Glutamatergic neuron (in vitro differentiated cells): ENCODE results near the gene ABCD1. TPM values are rescaled to one million over a fixed set of nuclear protein-coding genes. Genes with fewer than 3 reads are reported as not detected.
A peak's percentile ranks its signal among the peaks of the same experiment; 100 is the strongest.

Source experiments
- DNase-seq: peaks from one replicate; pipeline ENCODE4 v3.0.0; 2022
- H3K27ac Mint-ChIP-seq: one replicate; pipeline ENCODE4 v1.8.0; 2020; ENCODE audit warnings: mild to moderate bottlenecking, mixed read lengths, inconsistent platforms; ENCODE audit not compliant: unreplicated experiment
- H3K27me3 Mint-ChIP-seq: one replicate; pipeline ENCODE4 v1.8.0; 2020; ENCODE audit warnings: mild to moderate bottlenecking, moderate library complexity, mixed read lengths, inconsistent platforms; ENCODE audit not compliant: unreplicated experiment
- H3K36me3 Mint-ChIP-seq: one replicate; pipeline ENCODE4 v1.8.0; 2020; ENCODE audit warnings: mild to moderate bottlenecking, mixed read lengths, inconsistent platforms; ENCODE audit not compliant: unreplicated experiment
- H3K4me1 Mint-ChIP-seq: one replicate; pipeline ENCODE4 v1.8.0; 2020; ENCODE audit warnings: mild to moderate bottlenecking, low read depth, mixed read lengths, inconsistent platforms; ENCODE audit not compliant: unreplicated experiment
- H3K4me3 Mint-ChIP-seq: one replicate; pipeline ENCODE4 v1.8.0; 2020; ENCODE audit warnings: mild to moderate bottlenecking, mixed read lengths, inconsistent platforms; ENCODE audit not compliant: unreplicated experiment
- H3K9me3 Mint-ChIP-seq: one replicate; pipeline ENCODE4 v1.8.0; 2020; ENCODE audit warnings: mild to moderate bottlenecking, moderate library complexity, mixed read lengths, inconsistent platforms; ENCODE audit not compliant: unreplicated experiment
- CTCF ChIP-seq: fragments of 200-600 bp; sonication (generic); IDR thresholded peaks from one replicate; pipeline ENCODE4 v1.5.0; 2021; ENCODE audit not compliant: partially characterized antibody, unreplicated experiment
- total RNA-seq: library from RNA; stranded (reverse); fragmentation: NEBNext Ultra II Directional; extraction: Animal tissue kit (Norgen Biotek cat#: 25700); gene quantifications from one replicate; pipeline ENCODE4 v1.2.1, GENCODE V29; 2021; ENCODE audit not compliant: unreplicated experiment

Gene ABCD1
- total RNA-seq, 1 donor from 2014 or later = 13.5 TPM

GRCh38 chrX:153770601-153771414 is 46.2 kb downstream of the ABCD1 start:
- TF ChIP-seq CTCF = no peak
- Mint-ChIP-seq H3K4me1 (no peaks in the 10 kb centered on the region), H3K36me3 (no peaks in the 10 kb centered on the region), H3K27me3 (no peaks in the 10 kb centered on the region), H3K4me3 (no peak overlapping the region), H3K27ac (no peak overlapping the region), H3K9me3 (no peaks in the 10 kb centered on the region)
- DNase-seq = peak; percentile 4

GRCh38 chrX:153771415-153772315 is 47.0 kb downstream of the ABCD1 start:
- TF ChIP-seq CTCF = no peak
- Mint-ChIP-seq H3K4me3 (no peak overlapping the region), H3K27ac (no peak overlapping the region), H3K9me3 (no peaks in the 10 kb centered on the region), H3K4me1 (no peaks in the 10 kb centered on the region), H3K27me3 (no peaks in the 10 kb centered on the region), H3K36me3 (no peaks in the 10 kb centered on the region)
- peak; percentile 11 for DNase-seq

GRCh38 chrX:153772316-153773217 is 47.9 kb downstream of the ABCD1 start:
- no peaks in the 10 kb centered on the region for H3K27me3 Mint-ChIP-seq
- no peaks in the 10 kb centered on the region for H3K4me1 Mint-ChIP-seq
- no peaks in the 10 kb centered on the region for H3K36me3 Mint-ChIP-seq
- no peak overlapping the region for H3K27ac Mint-ChIP-seq
- no peak for DNase-seq
- H3K4me3 Mint-ChIP-seq = no peak overlapping the region
- TF ChIP-seq CTCF = no peak
- H3K9me3 Mint-ChIP-seq = no peaks in the 10 kb centered on the region

- no peaks in the 10 kb centered on the region for H3K27me3 Mint-ChIP-seq
Measured at GRCh38 chrX:153773218-153773611, 48.6 kb downstream of the ABCD1 start.

More at GRCh38 chrX:153773218-153773611, 48.6 kb downstream of the ABCD1 start:
- DNase-seq = peak; percentile 5
- no peak for TF ChIP-seq CTCF
- Mint-ChIP-seq H3K4me1 (no peaks in the 10 kb centered on the region), H3K4me3 (no peak overlapping the region), H3K9me3 (no peaks in the 10 kb centered on the region), H3K36me3 (no peaks in the 10 kb centered on the region), H3K27ac (no peak overlapping the region)
